Adrenal gland (tissue), 12 donors: Measurements from ENCODE around the gene PRKCA. TPM values are rescaled to one million over a fixed set of nuclear protein-coding genes. Genes with fewer than 3 reads are reported as not detected.
A peak's percentile ranks its signal among the peaks of the same experiment; 100 is the strongest.

Experiments
- DNase-seq, 7 donors: peaks; one replicate each; pipeline ENCODE4 v3.0.0-alpha.2; 2019 to 2020
- H3K27ac ChIP-seq, 5 donors: fragments of 200-600 bp; sonication (generic) in 4 of 5; 1 replicate in 3 of 5; 2 replicates in 2 of 5; pipeline versions ENCODE4 v1.5.1 to v1.8.0; 2016 to 2020; ENCODE audit warnings: mild to moderate bottlenecking in 1 of 5
- H3K27me3 ChIP-seq: fragments of 200-600 bp; 2 replicates; pipeline ENCODE4 v1.8.0; 2021
- H3K36me3 ChIP-seq, 2 donors: fragments of 200-600 bp; replicated peaks in 1 of 2; 1 replicate in 1 of 2; 2 replicates in 1 of 2; pipeline versions ENCODE4 v1.5.1 to v1.8.0; 2018 to 2022
- H3K4me1 ChIP-seq, 2 donors: fragments of 200-600 bp; replicated peaks in 1 of 2; 1 replicate in 1 of 2; 2 replicates in 1 of 2; pipeline versions ENCODE4 v1.5.1 to v1.8.0; 2018 to 2021
- H3K4me3 ChIP-seq, 4 donors: fragments of 200-600 bp; sonication (generic) in 3 of 4; one replicate each; pipeline ENCODE4 v1.5.1; 2016 to 2018
- H3K9me3 ChIP-seq, 3 donors: fragments of 200-600 bp; sonication (generic) in 1 of 3; replicated peaks in 1 of 3; 1 replicate in 2 of 3; 2 replicates in 1 of 3; pipeline versions ENCODE4 v1.5.1 to v1.8.0; 2016 to 2021
- CTCF ChIP-seq, 6 experiments: fragments of 450-650 bp in 4 of 6; fragments of 200-600 bp in 2 of 6; sonication (generic) in 1 of 6; IDR thresholded peaks; 1 replicate in 5 of 6; 2 replicates in 1 of 6; pipeline versions ENCODE4 v1.5.1 to v1.8.0; 2016 to 2021; ENCODE audit warnings: antibody characterized with exemption in 6 of 6, mild to moderate bottlenecking in 2 of 6, moderate library complexity in 1 of 6
- POLR2A ChIP-seq, 2 donors: fragments of 450-650 bp; IDR thresholded peaks; one replicate each; pipeline ENCODE4 v1.6.1; 2017; ENCODE audit warnings: antibody characterized with exemption in 2 of 2, mild to moderate bottlenecking in 2 of 2, moderate library complexity in 1 of 2
- whole genome bisulfite sequencing, 4 donors: extraction: QIAGEN DNeasy Blood & Tissue Kit in 2 of 4; methylation state at CpG; one replicate each; pipeline versions ENCODE4 v1.1.5 to v1.1.7; 2013 to 2017; 5-methylcytosine and 5-hydroxymethylcytosine counted together
- intact Hi-C, 2 donors: fragments of 100-400 bp; cut with DNase I; formaldehyde crosslinking; loops; one replicate each; pipeline versions ENCODE4 v1.14.1 to v1.15.0; 2022 to 2023
- polyA plus RNA-seq, 3 donors: library from polyadenylated mRNA; stranded (reverse); fragments of 200-250 nt in 2 of 3; fragments of 350-450 nt in 1 of 3; fragmentation: Illumina TruSeq in 1 of 3; extraction: RNeasy Lipid Tissue Mini Kit (QIAGEN cat#74804) in 1 of 3; gene quantifications; one replicate each; pipeline ENCODE4 v1.2.3, GENCODE V29; 2013 to 2014
- total RNA-seq, 9 donors: library from RNA; depleted of rRNA in 4 of 9; stranded (reverse); fragments of >200 nt in 4 of 9; fragments of 120-200 nt in 1 of 9; fragmentation: NEBNext Ultra II Directional in 1 of 9; extraction: Animal tissue kit (Norgen Biotek cat#: 25700) in 1 of 9; gene quantifications; one replicate each; pipeline versions ENCODE4 v1.1.0 to v1.2.4, GENCODE V29; 2013 to 2023
- donor health status: healthy with polysubstance abuse.
- donor health status: Bipolar disorder and iron deficiency.
- donor health status: DM: yes; HTN: yes; CAD: no.
- donor health status: DM: no; HTN: no; CAD: no.
- donor health status: DM: no; HTN: no; CAD: no.
- donor health status: DM: yes; HTN: yes; CAD: no.

Gene PRKCA
- total and polyA plus RNA-seq, 12 donors: 15.1 to 202 (median 84.1) TPM

GRCh38 chr17:66426397-66427033, 124.1 kb downstream of the PRKCA start:
- intact Hi-C loops: no loop called here
- TF ChIP-seq POLR2A (IDR thresholded peaks at IDR 0.05): no peak
- peak in 2 of 6 experiments; percentile 17 to 18 for TF ChIP-seq CTCF (IDR thresholded peaks at IDR 0.05)
- H3K27ac ChIP-seq: no peak overlapping the region
- no peak overlapping the region for H3K4me3 ChIP-seq
- DNase-seq: no peak
- no peaks in the 10 kb centered on the region for H3K27me3 ChIP-seq
- WGBS, 4 donors: 69 to 83% (median 73%) methylated on average over 6 of the region's 6 CpGs
- peaks cover 10 to 11% of the 10 kb centered on the region in 2 donors for H3K4me1 ChIP-seq
- no peaks in the 10 kb centered on the region for H3K36me3 ChIP-seq
- H3K9me3 ChIP-seq: no peaks in the 10 kb centered on the region

- Histone ChIP-seq H3K27me3 (no peaks in the 10 kb centered on the region), H3K27ac (no peak overlapping the region), H3K9me3 (no peaks in the 10 kb centered on the region), H3K4me1 (peaks cover 15 to 16% of the 10 kb centered on the region in 2 donors), H3K36me3 (no peaks in the 10 kb centered on the region), H3K4me3 (no peak overlapping the region)
- no peak for DNase-seq
- TF ChIP-seq POLR2A (IDR thresholded peaks at IDR 0.05): no peak
- no peak for TF ChIP-seq CTCF (IDR thresholded peaks at IDR 0.05)
- intact Hi-C loops: no loop called here
- 96 to 100% (median 97%) methylated on average over 3 of the region's 3 CpGs for WGBS, 4 donors
These were observed 124.7 kb downstream of the PRKCA start for GRCh38 chr17:66427134-66427533.

- Histone ChIP-seq H3K27me3 (no peaks in the 10 kb centered on the region), H3K4me3 (no peak overlapping the region), H3K36me3 (no peaks in the 10 kb centered on the region), H3K27ac (no peak overlapping the region), H3K4me1 (peaks cover 17 to 27% of the 10 kb centered on the region in 2 donors), H3K9me3 (no peaks in the 10 kb centered on the region)
- TF ChIP-seq CTCF (IDR thresholded peaks at IDR 0.05) (no peak), POLR2A (IDR thresholded peaks at IDR 0.05) (no peak)
- intact Hi-C loops: no loop called here
- no peak for DNase-seq
- 76 to 94% (median 77%) methylated on average over 1 of the region's 1 CpG for WGBS, 4 donors
These were observed 127.3 kb downstream of the PRKCA start for GRCh38 chr17:66429680-66430079.

- no peak for TF ChIP-seq POLR2A (IDR thresholded peaks at IDR 0.05)
- TF ChIP-seq CTCF (IDR thresholded peaks at IDR 0.05): no peak
- Histone ChIP-seq H3K27me3 (no peaks in the 10 kb centered on the region), H3K27ac (peak overlapping the region; percentile 6 to 49 (median 42)), H3K4me3 (no peak overlapping the region), H3K36me3 (no peaks in the 10 kb centered on the region), H3K9me3 (no peaks in the 10 kb centered on the region), H3K4me1 (peaks cover 17 to 27% of the 10 kb centered on the region in 2 donors)
- WGBS, 4 donors: 81 to 85% (median 83%) methylated on average over 8 of the region's 8 CpGs
- peak in 2 of 7 donors; percentile 24 to 27 for DNase-seq
- intact Hi-C loops: no loop called here
These were observed 128.7 kb downstream of the PRKCA start for GRCh38 chr17:66430846-66431795.
